ENCODE data around the gene GRB10.

Gene GRB10

GRCh38 chr7:50651271-50651989 is 131.3 kb downstream of the GRB10 start:
- DNase-seq: no peak

- no peak for DNase-seq
These were observed 132.5 kb downstream of the GRB10 start for GRCh38 chr7:50650057-50650664.

- DNase-seq: no peak
These were observed 133.3 kb downstream of the GRB10 start for GRCh38 chr7:50649259-50649885.

- DNase-seq: no peak
These were observed 134.0 kb downstream of the GRB10 start for GRCh38 chr7:50648570-50649169.

DNA sequence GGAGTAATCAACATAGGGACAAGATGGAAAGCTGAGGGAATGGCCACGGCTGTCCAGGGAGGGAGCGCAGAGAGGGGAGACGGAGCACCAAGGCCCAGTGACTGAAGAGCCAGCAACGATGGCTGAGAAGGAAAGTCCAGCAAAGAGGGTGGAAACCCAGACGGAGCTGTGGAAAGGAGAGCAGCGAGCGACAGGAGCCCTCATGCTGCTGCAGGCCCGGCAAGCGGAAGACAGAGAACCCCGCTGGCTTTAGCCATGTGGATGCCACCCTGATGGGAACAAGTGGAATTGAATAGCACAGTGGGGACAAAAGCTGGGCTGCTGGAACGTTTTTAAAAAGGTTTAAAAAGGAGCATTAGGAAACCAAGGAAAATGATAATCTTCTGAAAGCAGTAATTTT is 134.6 kb downstream of the GRB10 start:
- no peak for DNase-seq

- no peak for DNase-seq
These were observed 135.3 kb downstream of the GRB10 start for GRCh38 chr7:50647286-50647980.

DNA sequence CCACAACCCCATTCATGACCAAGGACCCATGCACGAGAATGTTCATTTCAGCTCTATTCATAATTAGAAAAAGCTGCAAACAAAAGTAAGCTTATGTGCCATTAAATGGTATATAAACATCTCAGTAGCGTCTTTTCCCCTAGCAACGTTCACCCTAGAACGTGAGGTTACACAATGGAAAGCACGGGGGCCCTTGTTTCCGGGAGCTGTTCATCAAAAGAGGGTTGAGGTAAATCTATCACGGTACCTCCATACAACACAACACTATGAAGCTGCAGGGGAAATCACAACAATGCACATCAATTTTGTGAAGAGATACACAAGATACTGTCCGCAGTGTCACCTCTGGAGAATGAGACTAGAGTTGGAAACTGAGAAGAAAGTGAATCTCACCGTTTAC is 136.6 kb downstream of the GRB10 start:
- no peak for DNase-seq

- no peak for DNase-seq
These were observed 137.5 kb downstream of the GRB10 start for GRCh38 chr7:50645186-50645585.

- no peak for DNase-seq
These were observed 138.1 kb downstream of the GRB10 start for GRCh38 chr7:50644586-50644985.

DNA sequence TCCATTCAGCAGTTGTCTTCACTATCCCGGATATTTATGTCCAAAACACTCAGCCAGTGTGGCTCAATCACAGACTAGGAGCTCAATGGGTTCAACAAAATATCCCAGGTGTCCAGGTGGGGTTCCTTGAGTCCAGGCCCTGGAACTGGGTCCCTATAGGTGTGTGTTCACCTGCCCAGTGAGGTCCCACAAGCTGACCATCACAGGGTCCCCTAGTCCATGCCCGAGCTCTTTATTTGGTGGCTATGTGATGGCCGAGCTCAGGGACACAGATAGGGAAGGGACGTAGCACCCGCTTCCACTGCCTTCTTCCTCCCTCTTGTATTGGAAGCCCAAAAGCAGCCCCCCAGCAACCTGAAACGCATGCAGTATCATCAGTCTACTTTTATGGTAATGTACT is 138.6 kb downstream of the GRB10 start:
- DNase-seq: no peak

DNA sequence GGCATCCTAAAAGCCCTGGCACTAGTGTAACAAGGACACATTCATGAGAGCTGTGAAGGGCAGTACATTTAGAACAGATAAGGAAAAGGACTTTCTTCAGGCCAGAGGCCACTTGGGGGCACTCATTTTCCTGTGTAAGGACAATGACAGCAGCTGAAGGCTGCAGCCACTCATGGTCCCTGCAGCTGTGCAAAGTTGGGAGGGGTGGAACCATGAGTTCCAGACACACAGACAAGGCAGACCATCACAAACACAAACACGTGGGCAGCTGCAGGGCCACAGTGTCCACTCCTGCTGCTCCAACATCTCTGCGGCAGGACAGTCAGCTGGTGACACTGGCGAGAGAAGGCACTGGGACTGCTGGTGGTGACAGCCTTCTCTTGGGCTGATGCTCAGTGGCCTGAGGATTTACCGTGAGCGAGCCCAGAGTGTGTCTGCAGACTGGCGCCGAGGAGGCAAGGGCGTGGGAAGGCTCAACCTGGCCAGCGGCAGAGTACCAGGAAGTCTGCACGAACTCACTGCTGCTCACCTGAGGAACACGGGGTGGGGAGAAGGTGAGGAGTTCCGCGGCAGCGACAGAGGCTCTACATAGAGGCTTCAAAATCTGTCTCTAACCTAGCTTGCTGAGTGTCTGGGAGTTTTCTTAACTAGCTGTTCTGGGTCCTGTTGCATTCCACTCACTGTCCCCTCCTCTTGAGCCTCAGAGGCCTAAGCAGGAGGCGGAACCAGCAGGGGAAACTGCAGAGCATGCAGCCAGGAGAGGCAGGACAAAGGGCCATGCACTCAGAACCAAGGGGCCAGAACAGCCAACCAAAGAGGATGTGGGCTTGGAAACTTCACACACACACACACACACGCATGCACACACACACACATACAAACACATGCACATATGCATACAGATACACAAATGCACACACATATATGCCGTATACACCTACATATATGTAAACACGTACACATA is 141.0 kb downstream of the GRB10 start:
- DNase-seq: no peak

GRCh38 chr7:50640779-50641178 is 141.9 kb downstream of the GRB10 start:
- no peak for DNase-seq

DNA sequence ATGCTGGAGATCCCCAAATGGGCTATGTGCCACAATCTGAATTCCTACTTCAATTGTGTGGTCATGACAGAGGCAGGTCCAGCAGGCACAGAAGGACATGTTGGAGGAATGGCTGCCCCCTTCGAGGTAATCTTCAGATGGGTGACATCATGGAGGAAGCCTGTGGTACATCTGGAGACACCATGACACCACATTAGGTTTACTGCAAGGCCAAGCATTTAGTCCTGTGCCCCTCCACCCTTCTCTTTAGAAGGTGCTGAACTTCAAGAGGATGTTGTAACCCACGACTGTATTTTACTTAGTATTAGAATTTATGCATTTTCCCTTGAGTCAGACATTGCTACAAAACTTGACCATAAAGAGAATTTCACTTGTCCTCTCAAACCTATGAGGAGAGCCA is 142.4 kb downstream of the GRB10 start:
- DNase-seq: no peak

DNA sequence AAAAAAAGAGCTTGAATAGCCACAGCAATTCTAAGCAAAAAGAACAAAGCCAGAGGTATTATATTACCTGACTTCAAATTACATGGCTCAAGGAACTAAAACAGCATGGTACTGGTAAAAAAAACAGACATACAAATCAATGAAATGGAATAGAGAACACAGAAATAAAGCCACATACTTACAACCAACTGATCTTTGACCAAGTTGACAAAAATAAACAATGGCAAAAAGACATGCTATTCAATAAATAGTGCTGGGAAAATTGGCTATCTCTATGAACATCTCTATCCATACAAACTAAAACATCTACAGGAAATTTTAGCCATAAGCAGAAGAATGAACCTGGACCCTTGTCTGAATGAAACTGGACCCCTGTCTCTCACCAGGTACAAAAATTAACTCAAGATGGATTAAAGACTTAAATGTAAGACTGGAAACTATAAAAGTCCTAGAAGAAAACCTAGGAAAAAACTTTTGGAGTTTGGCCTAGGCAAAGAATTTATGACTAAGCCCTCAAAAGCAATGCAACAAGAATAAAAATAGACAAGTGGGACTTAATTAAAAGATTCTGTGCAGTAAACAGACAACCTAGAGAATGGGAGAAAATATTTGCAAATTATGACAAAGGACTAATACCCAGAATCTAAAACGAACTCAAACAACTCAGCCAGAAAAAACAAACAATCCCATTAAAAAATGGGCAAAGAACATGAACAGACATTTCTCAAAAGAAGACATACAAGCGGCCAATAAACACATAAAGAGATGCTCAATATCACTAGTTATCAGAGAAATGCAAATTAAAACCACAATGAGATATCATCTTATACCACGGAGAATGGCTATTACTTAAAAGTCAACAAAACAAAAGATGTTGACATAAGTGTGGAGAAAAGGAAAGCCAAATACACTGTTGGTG is 144.7 kb downstream of the GRB10 start:
- no peak for DNase-seq

GRCh38 chr7:50634378-50634777 is 148.3 kb downstream of the GRB10 start:
- no peak for DNase-seq

DNA sequence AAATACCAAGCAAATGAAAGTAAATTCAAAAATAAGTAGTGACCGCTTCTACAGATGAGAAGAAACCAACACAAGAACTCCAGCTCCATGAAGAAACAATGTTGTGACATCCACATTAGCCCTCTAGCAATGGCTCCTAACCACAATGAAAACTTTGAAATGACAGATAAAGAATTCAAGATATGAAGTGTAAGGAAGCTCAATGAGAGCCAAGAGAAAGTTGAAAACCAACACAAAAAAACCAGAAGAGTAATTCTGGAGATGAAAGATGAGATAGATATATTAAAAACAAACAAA is 149.3 kb downstream of the GRB10 start:
- no peak for DNase-seq

GRCh38 chr7:50632561-50633413 is 149.9 kb downstream of the GRB10 start:
- DNase-seq: peak; percentile 47 to 52

DNA sequence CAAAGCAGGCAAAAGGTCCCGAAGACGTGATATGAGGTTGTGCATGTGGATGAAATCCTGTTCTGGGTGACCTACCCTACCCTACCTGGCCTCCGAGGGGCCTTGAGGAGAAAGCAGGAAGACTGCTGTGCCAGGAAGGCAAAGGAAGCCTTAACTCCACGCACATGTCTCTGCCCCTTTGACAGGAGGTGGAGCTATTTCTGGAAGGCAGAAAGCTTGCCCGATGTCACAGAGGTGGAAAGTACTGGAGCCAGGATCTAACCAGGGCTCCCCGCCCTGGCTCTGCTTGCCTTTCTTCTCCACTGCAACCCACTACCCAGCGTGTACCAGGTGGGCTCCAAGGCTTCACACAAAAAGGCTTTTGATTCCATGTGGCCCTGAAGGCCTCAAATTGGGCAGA is 151.1 kb downstream of the GRB10 start:
- no peak for DNase-seq

GRCh38 chr7:50631100-50631499 is 151.6 kb downstream of the GRB10 start:
- no peak for DNase-seq

GRCh38 chr7:50629238-50629901 is 153.3 kb downstream of the GRB10 start:
- DNase-seq: no peak

Data from activated CD4-positive, alpha-beta T cell treated with anti-CD3 and anti-CD28 coated beads, Interleukin-2, amount 50 U/mL, for 4 hours (primary cell).